ENCODE results near the gene CRY2.

GRCh38 chr11:45917623-45918330 is 70.5 kb downstream of the CRY2 start, which contains the start of gene PEX16:
- TF ChIP-seq CTCF (IDR thresholded peaks at IDR 0.05; ENCODE audit: low read depth, low read length) (no peak), POLR2A (IDR thresholded peaks at IDR 0.05; ENCODE audit: extremely low read depth, insufficient read length) (peak; percentile 75), MAX (IDR thresholded peaks at IDR 0.05; ENCODE audit: low read depth, low read length) (peak; percentile 54)
